SK-N-MC (cell line): ENCODE data around the gene ZNF205.

Source experiments
- EZH2 ChIP-seq: fragments of 200-600 bp; sonication (generic); IDR thresholded peaks from one replicate; pipeline ENCODE4 v1.6.1; 2017; ENCODE audit warnings: antibody characterized with exemption
- POLR2AphosphoS5 ChIP-seq: IDR thresholded peaks from 2 replicates; pipeline ENCODE4 v1.6.1; 2012; ENCODE audit warnings: mild to moderate bottlenecking, low read depth, low read length, borderline replicate concordance

- TF ChIP-seq EZH2: no peak
- TF ChIP-seq POLR2AphosphoS5: no peak
Measured at GRCh38 chr16:3165111-3165822, 52.9 kb downstream of the ZNF205 start.
